SK-N-SH (cell line): ENCODE results near the gene ACP3.

Source experiments
- CTCF ChIP-seq: fragments of 200-600 bp; sonication (generic); IDR thresholded peaks from 2 replicates; pipeline ENCODE4 v1.6.1; 2017; ENCODE audit warnings: antibody characterized with exemption, mild to moderate bottlenecking, moderate library complexity
- EP300 ChIP-seq, 2 experiments: IDR thresholded peaks; 2 replicates each; pipeline versions ENCODE4 v1.4.0 to v1.6.1; 2012; ENCODE audit warnings: borderline replicate concordance in 1 of 2, low read depth in 1 of 2, low read length in 1 of 2
- EZH2phosphoT487 ChIP-seq: fragments of 200-600 bp; sonication (generic); IDR thresholded peaks from 2 replicates; pipeline ENCODE4 v1.6.1; 2017; ENCODE audit warnings: low read depth, mixed run types, mild to moderate bottlenecking, antibody characterized with exemption, moderate library complexity, borderline replicate concordance
- FOSL2 ChIP-seq: IDR thresholded peaks from 2 replicates; pipeline ENCODE4 v1.4.0; 2012; ENCODE audit warnings: low read depth, mild to moderate bottlenecking, moderate library complexity, borderline replicate concordance
- GABPA ChIP-seq: IDR thresholded peaks from 2 replicates; pipeline ENCODE4 v1.4.0; 2012; ENCODE audit warnings: low read depth, mild to moderate bottlenecking
- GATA2 ChIP-seq: sonication (generic); formaldehyde crosslinking; IDR thresholded peaks from 2 replicates; pipeline ENCODE4 v1.5.0; 2020; ENCODE audit warnings: mild to moderate bottlenecking, missing genetic modification reagents
- RAD21 ChIP-seq: IDR thresholded peaks from 2 replicates; pipeline ENCODE4 v1.6.1; 2012; ENCODE audit warnings: mild to moderate bottlenecking, low read length
- RFX5 ChIP-seq: IDR thresholded peaks from 2 replicates; pipeline ENCODE4 v1.6.1; 2012; ENCODE audit warnings: mild to moderate bottlenecking, improper control_type of control experiment, low read length
- SMC3 ChIP-seq: IDR thresholded peaks from 2 replicates; pipeline ENCODE4 v1.6.1; 2012; ENCODE audit warnings: low read depth, low read length, improper control_type of control experiment

GRCh38 chr3:132315851-132316250 lies 1.4 kb upstream of the ACP3 start:
- TF ChIP-seq CTCF (no peak), GATA2 (CRISPR knock-in tag) (no peak), FOSL2 (no peak), RAD21 (no peak), SMC3 (no peak), GABPA (no peak), EZH2phosphoT487 (no peak), RFX5 (no peak), EP300 (IDR thresholded peaks at IDR 0.05; ENCODE audit: borderline replicate concordance in 1 of 2, low read depth in 1 of 2, low read length in 1 of 2) (no peak)
